BLaER1 treated with 17β-estradiol and CSF1 and Interleukin-3, amounts not matched to agents 10 nM and 100 nM (cell line): ENCODE data around the gene ZAR1L.

Experiments used
- H3K27ac ChIP-seq, 11 experiments: shearing (Covaris generic); formaldehyde crosslinking; 2 replicates each; pipeline ENCODE4 v1.8.1; 2022
- H3K27me3 ChIP-seq, 11 experiments: shearing (Covaris generic); formaldehyde crosslinking; 2 replicates each; pipeline ENCODE4 v1.8.1; 2022
- H3K36me3 ChIP-seq, 11 experiments: shearing (Covaris generic); formaldehyde crosslinking; 2 replicates each; pipeline ENCODE4 v1.8.1; 2022
- H3K4me1 ChIP-seq, 10 experiments: shearing (Covaris generic); formaldehyde crosslinking; 2 replicates each; pipeline ENCODE4 v1.8.1; 2022
- H3K4me2 ChIP-seq, 11 experiments: shearing (Covaris generic); formaldehyde crosslinking; 2 replicates each; pipeline ENCODE4 v1.8.1; 2022
- H3K4me3 ChIP-seq, 10 experiments: shearing (Covaris generic); formaldehyde crosslinking; 2 replicates each; pipeline ENCODE4 v1.8.1; 2022
- H3K9ac ChIP-seq, 11 experiments: shearing (Covaris generic); formaldehyde crosslinking; 2 replicates each; pipeline ENCODE4 v1.8.1; 2022
- H3K9me3 ChIP-seq, 11 experiments: shearing (Covaris generic); formaldehyde crosslinking; replicated peaks in 1 of 11; 2 replicates each; pipeline ENCODE4 v1.8.1; 2022
- H4K20me1 ChIP-seq, 11 experiments: shearing (Covaris generic); formaldehyde crosslinking; 2 replicates each; pipeline ENCODE4 v1.8.1; 2022
- Cebpa-rat ChIP-seq, 11 experiments: shearing (Covaris generic); IDR thresholded peaks; 2 replicates each; pipeline ENCODE4 v1.8.1; 2022

ZAR1L gene

GRCh38 chr13:32309312-32310133, 5.6 kb downstream of the ZAR1L start:
- Histone ChIP-seq H3K4me1 (peaks cover 10 to 24% (median 18%) of the 10 kb centered on the region in 10 experiments), H3K36me3 (no peaks in the 10 kb centered on the region), H3K4me2 (peak overlapping the region; percentile 13 to 74 (median 60); a peak in 21 of 22 replicates), H3K27ac (peak overlapping the region in 7 of 11 experiments; percentile 15 to 64 (median 60); a peak in 13 of 22 replicates), H3K9ac (peak overlapping the region in 2 of 11 experiments; percentile 15 to 20; a peak in 2 of 22 replicates), H3K27me3 (no peaks in the 10 kb centered on the region), H3K9me3 (peaks cover 0 to 12% (median 7%) of the 10 kb centered on the region in 11 experiments; a peak in 10 of 22 replicates), H3K4me3 (no peak overlapping the region; a peak in 1 of 20 replicates), H4K20me1 (no peaks in the 10 kb centered on the region)
- TF ChIP-seq Cebpa-rat (IDR thresholded peaks at IDR 0.05): 0 out of 22 replicates have a peak, but pooled peaks of 2 of the 11 experiments have one; percentile 10 to 22

GRCh38 chr13:32305646-32306045, 9.5 kb downstream of the ZAR1L start:
- Histone ChIP-seq H3K4me2 (no peak overlapping the region), H4K20me1 (no peaks in the 10 kb centered on the region), H3K9ac (no peak overlapping the region), H3K4me1 (peaks cover 10 to 22% (median 15%) of the 10 kb centered on the region in 10 experiments), H3K4me3 (no peak overlapping the region), H3K27me3 (no peaks in the 10 kb centered on the region), H3K27ac (no peak overlapping the region), H3K36me3 (no peaks in the 10 kb centered on the region), H3K9me3 (peaks cover 0 to 8% (median 6%) of the 10 kb centered on the region in 11 experiments; a peak in 2 of 22 replicates)
- TF ChIP-seq Cebpa-rat (IDR thresholded peaks at IDR 0.05): no peak

GRCh38 chr13:32302461-32302860, 12.7 kb downstream of the ZAR1L start:
- Histone ChIP-seq H3K9ac (no peak overlapping the region), H3K4me2 (no peak overlapping the region), H3K4me1 (no peaks in the 10 kb centered on the region), H3K36me3 (no peaks in the 10 kb centered on the region), H3K27ac (no peak overlapping the region), H3K4me3 (no peak overlapping the region), H4K20me1 (no peaks in the 10 kb centered on the region), H3K9me3 (peaks cover 0 to 8% (median 6%) of the 10 kb centered on the region in 11 experiments; a peak in 2 of 22 replicates), H3K27me3 (no peaks in the 10 kb centered on the region)
- TF ChIP-seq Cebpa-rat (IDR thresholded peaks at IDR 0.05): no peak

- Histone ChIP-seq H4K20me1 (no peaks in the 10 kb centered on the region), H3K9me3 (peaks cover 0 to 8% (median 5%) of the 10 kb centered on the region in 11 experiments; a peak in 2 of 22 replicates), H3K4me2 (no peak overlapping the region), H3K36me3 (no peaks in the 10 kb centered on the region), H3K9ac (no peak overlapping the region), H3K4me1 (no peaks in the 10 kb centered on the region), H3K27me3 (no peaks in the 10 kb centered on the region), H3K4me3 (no peak overlapping the region), H3K27ac (no peak overlapping the region)
- TF ChIP-seq Cebpa-rat (IDR thresholded peaks at IDR 0.05): no peak
These were observed 14.2 kb downstream of the ZAR1L start for GRCh38 chr13:32300920-32301319.

GRCh38 chr13:32300406-32300805, 14.8 kb downstream of the ZAR1L start:
- H3K4me1 ChIP-seq: no peaks in the 10 kb centered on the region
- H3K4me2 ChIP-seq: no peak overlapping the region
- H4K20me1 ChIP-seq: no peaks in the 10 kb centered on the region
- no peak overlapping the region for H3K27ac ChIP-seq
- no peaks in the 10 kb centered on the region for H3K27me3 ChIP-seq
- H3K4me3 ChIP-seq: no peak overlapping the region
- no peaks in the 10 kb centered on the region for H3K36me3 ChIP-seq
- TF ChIP-seq Cebpa-rat (IDR thresholded peaks at IDR 0.05): no peak
- no peak overlapping the region for H3K9ac ChIP-seq
- peaks cover 0 to 4% (median under 1%) of the 10 kb centered on the region in 11 experiments; a peak in 1 of 22 replicates for H3K9me3 ChIP-seq

GRCh38 chr13:32299893-32300292, 15.3 kb downstream of the ZAR1L start:
- Histone ChIP-seq H3K27ac (no peak overlapping the region), H3K4me2 (no peak overlapping the region), H3K9ac (no peak overlapping the region), H3K27me3 (no peaks in the 10 kb centered on the region), H3K4me3 (no peak overlapping the region), H3K36me3 (no peaks in the 10 kb centered on the region), H3K4me1 (no peaks in the 10 kb centered on the region), H4K20me1 (no peaks in the 10 kb centered on the region), H3K9me3 (no peaks in the 10 kb centered on the region)
- no peak for TF ChIP-seq Cebpa-rat (IDR thresholded peaks at IDR 0.05)

GRCh38 chr13:32298695-32299094, 16.5 kb downstream of the ZAR1L start:
- Histone ChIP-seq H3K9ac (no peak overlapping the region), H3K9me3 (no peaks in the 10 kb centered on the region), H3K27me3 (no peaks in the 10 kb centered on the region), H3K4me3 (no peak overlapping the region), H3K4me2 (no peak overlapping the region), H3K36me3 (no peaks in the 10 kb centered on the region), H3K4me1 (no peaks in the 10 kb centered on the region), H3K27ac (no peak overlapping the region), H4K20me1 (no peaks in the 10 kb centered on the region)
- no peak for TF ChIP-seq Cebpa-rat (IDR thresholded peaks at IDR 0.05)

- Histone ChIP-seq H3K9me3 (no peaks in the 10 kb centered on the region), H3K27me3 (no peaks in the 10 kb centered on the region), H3K36me3 (no peaks in the 10 kb centered on the region), H3K27ac (no peak overlapping the region), H3K4me2 (no peak overlapping the region), H3K9ac (no peak overlapping the region), H3K4me3 (no peak overlapping the region), H4K20me1 (no peaks in the 10 kb centered on the region), H3K4me1 (no peaks in the 10 kb centered on the region)
- no peak for TF ChIP-seq Cebpa-rat (IDR thresholded peaks at IDR 0.05)
These were observed 18.0 kb downstream of the ZAR1L start for GRCh38 chr13:32297206-32297605.

- Histone ChIP-seq H3K4me2 (no peak overlapping the region), H3K36me3 (no peaks in the 10 kb centered on the region), H3K4me1 (no peaks in the 10 kb centered on the region), H3K9ac (no peak overlapping the region), H3K27ac (no peak overlapping the region), H4K20me1 (no peaks in the 10 kb centered on the region), H3K4me3 (no peak overlapping the region), H3K9me3 (no peaks in the 10 kb centered on the region), H3K27me3 (no peaks in the 10 kb centered on the region)
- no peak for TF ChIP-seq Cebpa-rat (IDR thresholded peaks at IDR 0.05)
These were observed 29.6 kb downstream of the ZAR1L start for GRCh38 chr13:32285633-32285965.
